ENCODE data around the gene OSTC.

DNA sequence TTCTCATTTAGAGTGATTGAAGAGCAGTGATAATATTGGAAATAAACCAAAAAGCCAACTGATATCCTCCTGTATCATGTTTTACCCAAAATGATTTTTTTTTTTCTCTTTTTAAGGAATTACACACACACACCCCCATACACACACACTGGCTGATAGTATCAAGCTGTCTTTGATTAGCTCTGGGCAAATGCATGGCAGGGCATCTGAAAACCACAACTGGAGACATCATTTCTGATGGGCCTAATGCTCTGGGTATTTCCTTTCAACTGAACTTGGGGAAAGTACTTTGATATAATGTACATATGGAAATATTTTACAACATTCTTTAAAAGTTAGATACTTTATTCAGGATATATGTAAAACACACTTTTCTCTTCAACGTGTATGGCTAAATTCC lies 14.2 kb upstream of the OSTC start:
- no peak for TF ChIP-seq CTCF (IDR thresholded peaks at IDR 0.05)
- no peak for TF ChIP-seq POLR2A (IDR thresholded peaks at IDR 0.05)
- no peak for TF ChIP-seq EP300 (IDR thresholded peaks at IDR 0.05)
